ENCODE measurements around the gene RPLP2.

- TF ChIP-seq, protein P1, sequence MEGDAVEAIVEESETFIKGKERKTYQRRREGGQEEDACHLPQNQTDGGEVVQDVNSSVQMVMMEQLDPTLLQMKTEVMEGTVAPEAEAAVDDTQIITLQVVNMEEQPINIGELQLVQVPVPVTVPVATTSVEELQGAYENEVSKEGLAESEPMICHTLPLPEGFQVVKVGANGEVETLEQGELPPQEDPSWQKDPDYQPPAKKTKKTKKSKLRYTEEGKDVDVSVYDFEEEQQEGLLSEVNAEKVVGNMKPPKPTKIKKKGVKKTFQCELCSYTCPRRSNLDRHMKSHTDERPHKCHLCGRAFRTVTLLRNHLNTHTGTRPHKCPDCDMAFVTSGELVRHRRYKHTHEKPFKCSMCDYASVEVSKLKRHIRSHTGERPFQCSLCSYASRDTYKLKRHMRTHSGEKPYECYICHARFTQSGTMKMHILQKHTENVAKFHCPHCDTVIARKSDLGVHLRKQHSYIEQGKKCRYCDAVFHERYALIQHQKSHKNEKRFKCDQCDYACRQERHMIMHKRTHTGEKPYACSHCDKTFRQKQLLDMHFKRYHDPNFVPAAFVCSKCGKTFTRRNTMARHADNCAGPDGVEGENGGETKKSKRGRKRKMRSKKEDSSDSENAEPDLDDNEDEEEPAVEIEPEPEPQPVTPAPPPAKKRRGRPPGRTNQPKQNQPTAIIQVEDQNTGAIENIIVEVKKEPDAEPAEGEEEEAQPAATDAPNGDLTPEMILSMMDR (optimal IDR thresholded peaks at IDR 0.05 in 1 of 3, IDR thresholded peaks at IDR 0.05 in 1 of 3, conservative IDR thresholded peaks at IDR 0.05 in 1 of 3; ENCODE audit: extremely low read depth in 1 of 3, insufficient read depth in 2 of 3, low read length in 3 of 3): no peak
- TF ChIP-seq EZH2 (IDR thresholded peaks at IDR 0.05; ENCODE audit: low read length): no peak
These were observed 14.8 kb upstream of the RPLP2 start for GRCh38 chr11:794766-795633.
